Mesodermal cell (in vitro differentiated cells): ENCODE measurements around the gene CSF1R. TPM values are rescaled to one million over a fixed set of nuclear protein-coding genes. Genes with fewer than 3 reads are reported as not detected.
A peak's percentile ranks its signal among the peaks of the same experiment; 100 is the strongest.

ENCODE experiments used
- H3K27ac ChIP-seq: 2 replicates; pipeline ENCODE4 v1.7.0; 2013; ENCODE audit warnings: mild to moderate bottlenecking, low read depth, low read length, moderate library complexity; ENCODE audit not compliant: severe bottlenecking
- H3K36me3 ChIP-seq: 2 replicates; pipeline ENCODE4 v1.7.1; 2013; ENCODE audit warnings: mild to moderate bottlenecking, low read length, moderate library complexity; ENCODE audit not compliant: control insufficient read depth, insufficient read depth
- H3K4me1 ChIP-seq: one replicate; pipeline ENCODE4 v1.7.1; 2013; ENCODE audit warnings: mild to moderate bottlenecking, low read length; ENCODE audit not compliant: insufficient read depth, control insufficient read depth, poor library complexity, severe bottlenecking
- H3K4me3 ChIP-seq: 2 replicates; pipeline ENCODE4 v1.7.0; 2013; ENCODE audit warnings: low read length, control low read depth, mild to moderate bottlenecking; ENCODE audit not compliant: insufficient read depth, poor library complexity, severe bottlenecking; ENCODE audit errors: extremely low read depth
- H3K9me3 ChIP-seq: 2 replicates; pipeline ENCODE4 v1.7.1; 2013; ENCODE audit warnings: mild to moderate bottlenecking, low read length, moderate library complexity; ENCODE audit not compliant: control insufficient read depth
- WGBS, 2 experiments: methylation state at CpG; one replicate each; pipeline ENCODE4 v1.1.5; 2013; ENCODE audit warnings: missing lambda C conversion rate in 2 of 2; ENCODE audit not compliant: insufficient coverage in 2 of 2; 5-methylcytosine and 5-hydroxymethylcytosine counted together
- polyA plus RNA-seq, 2 experiments: library from polyadenylated mRNA; stranded (reverse); fragments of 50-300 nt; gene quantifications; one replicate each; pipeline ENCODE4 v1.2.3, GENCODE V29; 2013

The CSF1R gene
- 0.15 TPM for polyA plus RNA-seq (2013, experiment 1 of 2)
- polyA plus RNA-seq (2013, experiment 2 of 2): 0.25 TPM

- WGBS, 2 experiments: 84 to 93% methylated on average over 8 to 9 of the region's 9 CpGs
- no peak within 1 kb of the TSS for H3K27ac ChIP-seq
- H3K4me1 ChIP-seq: peaks cover 7% of the 10 kb centered on the region
- H3K9me3 ChIP-seq: no peaks in the 10 kb centered on the region
- no peaks in the 10 kb centered on the region for H3K36me3 ChIP-seq
- H3K4me3 ChIP-seq: no peak within 1 kb of the TSS
These were observed at the start of gene CSF1R for GRCh38 chr5:150085950-150086715. CSF1R (minus strand) TSS chr5:150086554; CDS start chr5:150086427, 127 bp downstream.

GRCh38 chr5:150135557-150136304, 49.4 kb upstream of the CSF1R start:
- peaks cover 64% of the 10 kb centered on the region for H3K4me1 ChIP-seq
- WGBS, 2 experiments: 89 to 93% methylated on average over 20 of the region's 21 CpGs
- peaks cover 48% of the 10 kb centered on the region for H3K36me3 ChIP-seq
- no peak overlapping the region for H3K4me3 ChIP-seq
- no peaks in the 10 kb centered on the region for H3K9me3 ChIP-seq
- H3K27ac ChIP-seq: peak overlapping the region; percentile 99

GRCh38 chr5:150134198-150134588, 47.8 kb upstream of the CSF1R start:
- 96 to 100% methylated on average over 5 to 6 of the region's 7 CpGs for WGBS, 2 experiments
- Histone ChIP-seq H3K9me3 (no peaks in the 10 kb centered on the region), H3K4me1 (peaks cover 48% of the 10 kb centered on the region), H3K4me3 (no peak overlapping the region), H3K27ac (no peak overlapping the region), H3K36me3 (peaks cover 60% of the 10 kb centered on the region)

- Histone ChIP-seq H3K36me3 (peaks cover 65% of the 10 kb centered on the region), H3K9me3 (no peaks in the 10 kb centered on the region), H3K4me3 (no peak overlapping the region), H3K27ac (no peak overlapping the region), H3K4me1 (peaks cover 45% of the 10 kb centered on the region)
- WGBS, 2 experiments: 95 to 96% methylated on average over 14 to 15 of the region's 16 CpGs
These were observed 47.3 kb upstream of the CSF1R start for GRCh38 chr5:150133581-150134197.

- H3K9me3 ChIP-seq: no peaks in the 10 kb centered on the region
- H3K27ac ChIP-seq: no peak overlapping the region
- peaks cover 35% of the 10 kb centered on the region for H3K4me1 ChIP-seq
- H3K4me3 ChIP-seq: no peak overlapping the region
- peaks cover 74% of the 10 kb centered on the region for H3K36me3 ChIP-seq
- 92 to 96% methylated on average over 22 of the region's 22 CpGs for WGBS, 2 experiments
These were observed 46.4 kb upstream of the CSF1R start for GRCh38 chr5:150132740-150133139.

GRCh38 chr5:150131978-150132694, 45.8 kb upstream of the CSF1R start:
- peaks cover 74% of the 10 kb centered on the region for H3K36me3 ChIP-seq
- H3K27ac ChIP-seq: no peak overlapping the region
- 87% methylated on average over 3 to 4 of the region's 12 CpGs for WGBS, 2 experiments
- peaks cover 29% of the 10 kb centered on the region for H3K4me1 ChIP-seq
- H3K9me3 ChIP-seq: no peaks in the 10 kb centered on the region
- H3K4me3 ChIP-seq: no peak overlapping the region

- H3K36me3 ChIP-seq: peaks cover 74% of the 10 kb centered on the region
- no peak overlapping the region for H3K27ac ChIP-seq
- H3K9me3 ChIP-seq: no peaks in the 10 kb centered on the region
- peaks cover 22% of the 10 kb centered on the region for H3K4me1 ChIP-seq
- WGBS, 2 experiments: 81 to 89% methylated on average over 1 to 4 of the region's 4 CpGs
- H3K4me3 ChIP-seq: no peak overlapping the region
These were observed 45.1 kb upstream of the CSF1R start for GRCh38 chr5:150131461-150131860.

GRCh38 chr5:150130493-150130922, 44.2 kb upstream of the CSF1R start:
- Histone ChIP-seq H3K27ac (no peak overlapping the region), H3K4me3 (no peak overlapping the region), H3K9me3 (no peaks in the 10 kb centered on the region), H3K36me3 (peaks cover 78% of the 10 kb centered on the region), H3K4me1 (peaks cover 13% of the 10 kb centered on the region)
- 39 to 52% methylated on average over 7 to 8 of the region's 8 CpGs for WGBS, 2 experiments

- 60 to 68% methylated on average over 18 to 20 of the region's 25 CpGs for WGBS, 2 experiments
- H3K36me3 ChIP-seq: peaks cover 84% of the 10 kb centered on the region
- H3K27ac ChIP-seq: no peak overlapping the region
- H3K9me3 ChIP-seq: no peaks in the 10 kb centered on the region
- H3K4me1 ChIP-seq: peaks cover 10% of the 10 kb centered on the region
- no peak overlapping the region for H3K4me3 ChIP-seq
These were observed 43.6 kb upstream of the CSF1R start for GRCh38 chr5:150129813-150130492.

GRCh38 chr5:150129454-150129812, 43.1 kb upstream of the CSF1R start:
- H3K27ac ChIP-seq: no peak overlapping the region
- H3K9me3 ChIP-seq: no peaks in the 10 kb centered on the region
- peaks cover 6% of the 10 kb centered on the region for H3K4me1 ChIP-seq
- no peak overlapping the region for H3K4me3 ChIP-seq
- H3K36me3 ChIP-seq: peaks cover 81% of the 10 kb centered on the region
- WGBS, 2 experiments: 87 to 89% methylated on average over 7 to 8 of the region's 8 CpGs
